Fibroblast of lung (primary cell): ENCODE data around the gene CRACR2A. TPM values are rescaled to one million over a fixed set of nuclear protein-coding genes. Genes with fewer than 3 reads are reported as not detected.
A peak's percentile ranks its signal among the peaks of the same experiment; 100 is the strongest.

Source experiments
- DNase-seq, 2 donors: peaks; one replicate each; pipeline versions ENCODE4 v3.0.0 to v3.0.0-alpha.2; 2010; ENCODE audit warnings: low read depth in 2 of 2
- H2AFZ ChIP-seq: 2 replicates; pipeline ENCODE4 v1.5.1; 2012; ENCODE audit warnings: low read length, control low read depth, inconsistent platforms
- H3K27ac ChIP-seq: 2 replicates; pipeline ENCODE4 v1.5.1; 2011; ENCODE audit warnings: low read length, control low read depth; ENCODE audit not compliant: insufficient read depth
- H3K27me3 ChIP-seq: 2 replicates; pipeline ENCODE4 v1.5.1; 2011; ENCODE audit warnings: mild to moderate bottlenecking, low read length; ENCODE audit not compliant: control insufficient read depth, insufficient read depth
- H3K36me3 ChIP-seq: 2 replicates; pipeline ENCODE4 v1.5.1; 2011; ENCODE audit warnings: low read length; ENCODE audit not compliant: control insufficient read depth, insufficient read depth
- H3K4me1 ChIP-seq: 2 replicates; pipeline ENCODE4 v1.5.1; 2011; ENCODE audit warnings: low read length; ENCODE audit not compliant: control insufficient read depth, insufficient read depth; ENCODE audit errors: extremely low read depth
- H3K4me2 ChIP-seq: 2 replicates; pipeline ENCODE4 v1.5.1; 2011; ENCODE audit warnings: low read length, control low read depth; ENCODE audit not compliant: insufficient read depth; ENCODE audit errors: extremely low read depth
- H3K4me3 ChIP-seq, 4 experiments: fragments of 200-600 bp in 1 of 4; sonication (generic) in 1 of 4; replicated peaks in 1 of 4; 2 replicates each; pipeline ENCODE4 v1.5.1; 2011 to 2016; ENCODE audit warnings: low read length in 4 of 4, low read depth in 3 of 4, mild to moderate bottlenecking in 3 of 4, control low read depth in 2 of 4, inconsistent platforms in 1 of 4, mixed read lengths in 1 of 4; ENCODE audit not compliant: insufficient read depth in 1 of 4; ENCODE audit errors: control extremely low read depth in 1 of 4
- H3K79me2 ChIP-seq: 2 replicates; pipeline ENCODE4 v1.5.1; 2012; ENCODE audit warnings: mild to moderate bottlenecking, low read length, inconsistent platforms; ENCODE audit not compliant: control insufficient read depth, insufficient read depth
- H3K9ac ChIP-seq: 2 replicates; pipeline ENCODE4 v1.5.1; 2011; ENCODE audit warnings: mild to moderate bottlenecking, low read length, control low read depth; ENCODE audit not compliant: insufficient read depth
- H3K9me3 ChIP-seq: 2 replicates; pipeline ENCODE4 v1.5.1; 2012; ENCODE audit warnings: low read depth, low read length; ENCODE audit not compliant: control insufficient read depth, insufficient read depth
- H4K20me1 ChIP-seq: 2 replicates; pipeline ENCODE4 v1.5.1; 2011; ENCODE audit warnings: low read length; ENCODE audit not compliant: control insufficient read depth, insufficient read depth; ENCODE audit errors: extremely low read depth
- CTCF ChIP-seq, 2 donors: IDR thresholded peaks in 1 of 2; conservative IDR thresholded peaks in 1 of 2; 1 replicate in 1 of 2; 2 replicates in 1 of 2; pipeline ENCODE4 v1.5.1; 2011 to 2012; ENCODE audit warnings: low read length in 2 of 2, control low read depth in 1 of 2, inconsistent platforms in 1 of 2, low read depth in 1 of 2, mild to moderate bottlenecking in 1 of 2
- EZH2 ChIP-seq: IDR thresholded peaks from 2 replicates; pipeline ENCODE4 v1.5.1; 2012; ENCODE audit warnings: low read length, control low read depth, mild to moderate bottlenecking; ENCODE audit errors: missing control alignments
- polyA plus RNA-seq, 2 donors: library from polyadenylated mRNA; depleted of rRNA in 1 of 2; stranded (reverse) in 1 of 2; unstranded in 1 of 2; fragments of >200 nt; gene quantifications; 2 replicates each; pipeline ENCODE4 v1.2.1, GENCODE V29; 2011 to 2012; ENCODE audit warnings: missing spikeins in 1 of 2
- total RNA-seq: library from RNA; depleted of rRNA; stranded (reverse); fragments of >200 nt; gene quantifications from 2 replicates; pipeline ENCODE4 v1.2.1, GENCODE V29; 2014

CRACR2A gene
- total and polyA plus RNA-seq, 2 donors (not counting 1 experiment from before 2014, with no cell fraction given): 5.8 to 5.9 TPM

DNA sequence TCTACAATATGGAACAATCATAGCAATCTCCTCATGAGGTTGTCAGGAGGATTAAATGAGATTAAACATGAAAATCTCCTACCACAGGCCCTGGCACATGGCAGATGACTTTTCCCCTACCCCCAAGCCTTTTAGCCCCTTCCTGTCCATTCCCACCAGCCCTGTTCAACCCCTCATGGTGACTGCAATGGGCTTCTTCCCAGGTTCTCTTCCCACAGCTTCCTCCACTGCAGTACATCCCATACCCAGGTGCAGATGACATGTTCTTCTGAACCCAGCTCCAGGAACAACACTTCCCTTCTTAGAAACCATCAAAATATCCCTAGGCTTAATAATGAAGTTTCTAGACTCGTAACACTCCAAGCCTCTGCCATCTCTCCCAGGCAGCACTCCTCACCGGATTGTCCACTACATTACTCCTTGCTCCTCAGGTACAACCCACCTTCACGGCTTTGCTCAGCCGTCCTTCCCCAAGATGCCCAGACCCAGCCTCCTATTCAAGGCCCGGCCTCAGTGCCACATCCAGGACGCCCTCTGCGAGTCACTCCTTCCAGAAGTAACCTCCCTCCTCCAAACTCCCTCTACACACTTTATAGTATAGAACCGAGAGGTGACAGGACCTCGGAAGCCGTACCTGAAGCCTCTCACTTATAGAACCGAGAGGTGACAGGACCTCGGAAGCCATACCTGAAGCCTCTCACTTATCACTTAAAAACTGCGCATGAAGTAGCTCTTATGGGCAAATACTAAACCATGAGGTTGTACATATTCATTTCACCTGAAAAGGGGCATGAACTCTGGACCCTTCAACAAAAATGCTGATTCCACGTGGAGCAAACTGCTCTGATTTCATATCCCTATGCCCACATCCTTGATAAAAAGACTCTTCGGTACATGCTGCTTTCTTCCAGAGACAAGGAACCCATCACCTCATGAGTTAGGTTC, 1.5 kb downstream of the CRACR2A start:
- Histone ChIP-seq H3K9ac (no peak overlapping the region), H3K79me2 (no peaks in the 10 kb centered on the region), H3K4me2 (peak overlapping the region; percentile 95), H2AFZ (peak overlapping the region; percentile 83), H3K36me3 (no peaks in the 10 kb centered on the region), H4K20me1 (no peaks in the 10 kb centered on the region), H3K9me3 (no peaks in the 10 kb centered on the region), H3K4me1 (peaks cover 12% of the 10 kb centered on the region), H3K4me3 (peak overlapping the region in 1 of 4 experiments; percentile 59), H3K27me3 (no peaks in the 10 kb centered on the region), H3K27ac (peak overlapping the region; percentile 73)
- no peak for DNase-seq
- TF ChIP-seq EZH2: no peak
- no peak for TF ChIP-seq CTCF (conservative IDR thresholded peaks at IDR 0.05 in 1 of 2, IDR thresholded peaks at IDR 0.05 in 1 of 2; ENCODE audit: low read depth in 1 of 2, low read length in 2 of 2)

- H2AFZ ChIP-seq: no peak overlapping the region
- DNase-seq: no peak
- peaks cover 12% of the 10 kb centered on the region for H3K4me1 ChIP-seq
- no peaks in the 10 kb centered on the region for H3K27me3 ChIP-seq
- H3K36me3 ChIP-seq: no peaks in the 10 kb centered on the region
- H3K4me2 ChIP-seq: no peak overlapping the region
- no peak overlapping the region for H3K4me3 ChIP-seq
- H4K20me1 ChIP-seq: no peaks in the 10 kb centered on the region
- TF ChIP-seq EZH2: no peak
- no peak for TF ChIP-seq CTCF (conservative IDR thresholded peaks at IDR 0.05 in 1 of 2, IDR thresholded peaks at IDR 0.05 in 1 of 2; ENCODE audit: low read depth in 1 of 2, low read length in 2 of 2)
- H3K9me3 ChIP-seq: no peaks in the 10 kb centered on the region
- no peak overlapping the region for H3K27ac ChIP-seq
- no peak overlapping the region for H3K9ac ChIP-seq
- no peaks in the 10 kb centered on the region for H3K79me2 ChIP-seq
These were observed 2.3 kb downstream of the CRACR2A start for GRCh38 chr12:3750616-3751015.

GRCh38 chr12:3748620-3749019, 4.3 kb downstream of the CRACR2A start:
- no peak overlapping the region for H3K27ac ChIP-seq

More at GRCh38 chr12:3748620-3749019, 4.3 kb downstream of the CRACR2A start:
- Histone ChIP-seq H3K9me3 (no peaks in the 10 kb centered on the region), H4K20me1 (no peaks in the 10 kb centered on the region), H3K36me3 (no peaks in the 10 kb centered on the region), H3K27me3 (no peaks in the 10 kb centered on the region), H3K79me2 (no peaks in the 10 kb centered on the region), H3K4me2 (no peak overlapping the region), H3K4me1 (peaks cover 11% of the 10 kb centered on the region), H3K4me3 (no peak overlapping the region), H3K9ac (no peak overlapping the region), H2AFZ (no peak overlapping the region)
- TF ChIP-seq CTCF (conservative IDR thresholded peaks at IDR 0.05 in 1 of 2, IDR thresholded peaks at IDR 0.05 in 1 of 2; ENCODE audit: low read depth in 1 of 2, low read length in 2 of 2) (no peak), EZH2 (no peak)
- DNase-seq: no peak
